Measurements from ENCODE around the gene ZNF641. TPM values are rescaled to one million over a fixed set of nuclear protein-coding genes. Genes with fewer than 3 reads are reported as not detected.

Gene ZNF641
- total RNA-seq, 1 experiment from 2014 or later, result 13.5 TPM

GRCh38 chr12:48342980-48343379 lies 7.7 kb downstream of the ZNF641 start:
- in situ Hi-C loops (cut with HindIII; ENCODE audit: low pct_unique_long_range_greater_than_20kb, low sequenced_read_pairs) (no loop called here), intact Hi-C loops (cut with micrococcal nuclease; ENCODE audit: unreplicated experiment) (no loop called here)
- no TSS peak for BruUV-seq (replicated peaks)
- Histone ChIP-seq H3K27ac (ENCODE audit: low read length) (no peak overlapping the region), H3K27me3 (ENCODE audit: control insufficient read depth, insufficient read depth, low read length) (no peaks in the 10 kb centered on the region), H3K36me3 (ENCODE audit: control insufficient read depth, insufficient read depth, low read length) (peaks cover 6% of the 10 kb centered on the region; the same call in 1 of the 2 replicates), H3K4me1 (ENCODE audit: control insufficient read depth, insufficient read depth, low read length) (no peaks in the 10 kb centered on the region), H3K4me3 (ENCODE audit: low read depth in 2 of 2, low read length in 2 of 2) (no peak overlapping the region), H3K9me3 (ENCODE audit: control insufficient read depth, insufficient read depth, low read depth, low read length) (no peaks in the 10 kb centered on the region)
- ChIA-PET POLR2A (no interaction called here), CTCF (no interaction called here)
- TF ChIP-seq SIN3A (IDR thresholded peaks at IDR 0.05; ENCODE audit: borderline replicate concordance, insufficient read depth, low read depth, low read length), result no peak
- TF ChIP-seq REST (IDR thresholded peaks at IDR 0.05; ENCODE audit: insufficient read depth in 1 of 2, low read depth in 2 of 2, low read length in 1 of 2), result no peak
- TF ChIP-seq POLR2AphosphoS5 (IDR thresholded peaks at IDR 0.05; ENCODE audit: low read depth, low read length), result no peak
- TF ChIP-seq TCF7L2 (IDR thresholded peaks at IDR 0.05; ENCODE audit: low read depth, low read length), result no peak
- TF ChIP-seq CTCF (IDR thresholded peaks at IDR 0.05), result no peak
- DNase-seq (ENCODE audit: low read depth, low spot score) (no peak), ATAC-seq (no peak)

GRCh38 chr12:48340943-48341342 lies 9.8 kb downstream of the ZNF641 start:
- BruUV-seq (replicated peaks), result no TSS peak
- POLR2A ChIA-PET, result no interaction called here
- ATAC-seq (no peak), DNase-seq (ENCODE audit: low read depth, low spot score) (no peak)
- Histone ChIP-seq H3K27me3 (ENCODE audit: control insufficient read depth, insufficient read depth, low read length) (no peaks in the 10 kb centered on the region), H3K36me3 (ENCODE audit: control insufficient read depth, insufficient read depth, low read length) (0 out of 2 replicates have a peak, but pooled peaks cover 2% of the 10 kb centered on the region), H3K4me1 (ENCODE audit: control insufficient read depth, insufficient read depth, low read length) (no peaks in the 10 kb centered on the region), H3K27ac (ENCODE audit: low read length) (no peak overlapping the region), H3K4me3 (ENCODE audit: low read depth in 2 of 2, low read length in 2 of 2) (no peak overlapping the region), H3K9me3 (ENCODE audit: control insufficient read depth, insufficient read depth, low read depth, low read length) (no peaks in the 10 kb centered on the region)
- in situ Hi-C loops (cut with HindIII; ENCODE audit: low pct_unique_long_range_greater_than_20kb, low sequenced_read_pairs) (no loop called here), intact Hi-C loops (cut with micrococcal nuclease; ENCODE audit: unreplicated experiment) (no loop called here)
- no peak for TF ChIP-seq POLR2AphosphoS5 (IDR thresholded peaks at IDR 0.05; ENCODE audit: low read depth, low read length)
- no peak for TF ChIP-seq CTCF (IDR thresholded peaks at IDR 0.05)
- TF ChIP-seq TCF7L2 (IDR thresholded peaks at IDR 0.05; ENCODE audit: low read depth, low read length), result no peak
- TF ChIP-seq SIN3A (IDR thresholded peaks at IDR 0.05; ENCODE audit: borderline replicate concordance, insufficient read depth, low read depth, low read length), result no peak
- no peak for TF ChIP-seq REST (IDR thresholded peaks at IDR 0.05; ENCODE audit: insufficient read depth in 1 of 2, low read depth in 2 of 2, low read length in 1 of 2)
- CTCF ChIA-PET, result no interaction called here

All from Panc1 (cell line).